Activated CD4-positive, alpha-beta T cell treated with anti-CD3 and anti-CD28 coated beads, Interleukin-2, Interleukin-4, amounts not matched to agents 100 ng/mL and 50 ng/mL, durations not matched to agents 16 hours and 8 hours (primary cell): ENCODE results near the gene NEK4.
"Not testable (repeated sequence)": the region's sequence is repeated elsewhere in the genome, so short reads cannot be mapped to it uniquely, and the experiment has no call there.

Source experiments
- DNase-seq: peaks from one replicate; pipeline ENCODE4 v3.0.0-alpha.2; 2020; ENCODE audit warnings: low spot score

The NEK4 gene

GRCh38 chr3:52731590-52731989, 39.1 kb downstream of the NEK4 start:
- DNase-seq: no peak

- DNase-seq: no peak
Observed at GRCh38 chr3:52730681-52731080, 40.1 kb downstream of the NEK4 start.

GRCh38 chr3:52728753-52729152, 42.0 kb downstream of the NEK4 start:
- not testable (repeated sequence) for DNase-seq

GRCh38 chr3:52724511-52724910, 46.2 kb downstream of the NEK4 start:
- no peak for DNase-seq

- DNase-seq: no peak
Observed at GRCh38 chr3:52723935-52724334, 46.8 kb downstream of the NEK4 start.

- DNase-seq: no peak
Observed at GRCh38 chr3:52722491-52722890, 48.2 kb downstream of the NEK4 start.

- DNase-seq: no peak
Observed at GRCh38 chr3:52721730-52722008, 49.1 kb downstream of the NEK4 start.

- DNase-seq: peak; percentile 30
Observed at GRCh38 chr3:52721002-52721729, 49.6 kb downstream of the NEK4 start.

GRCh38 chr3:52719618-52720017, 51.1 kb downstream of the NEK4 start:
- DNase-seq: no peak

GRCh38 chr3:52715714-52716305, 54.9 kb downstream of the NEK4 start:
- no peak for DNase-seq

- DNase-seq: no peak
Observed at GRCh38 chr3:52714335-52715302, 56.1 kb downstream of the NEK4 start.

GRCh38 chr3:52712291-52713212, 58.2 kb downstream of the NEK4 start:
- DNase-seq: no peak

GRCh38 chr3:52710512-52710911, 60.2 kb downstream of the NEK4 start:
- no peak for DNase-seq

GRCh38 chr3:52707585-52707984, 63.2 kb downstream of the NEK4 start:
- no peak for DNase-seq

GRCh38 chr3:52705688-52706686, 64.8 kb downstream of the NEK4 start, which contains the start of the genes GLT8D1 and SPCS1:
TSS of gene GLT8D1 (minus strand) at chr3:52705791. CDS start at chr3:52700460, 5,331 bp downstream.
TSS of gene SPCS1 (plus strand) at chr3:52706106. CDS start at chr3:52706247, 141 bp downstream.
- peak; percentile 80 for DNase-seq

GRCh38 chr3:52705438-52705687, 65.4 kb downstream of the NEK4 start:
- DNase-seq: no peak

- no peak for DNase-seq
Observed at GRCh38 chr3:52704611-52705437, 65.9 kb downstream of the NEK4 start.

GRCh38 chr3:52703341-52703740, 67.4 kb downstream of the NEK4 start:
- no peak for DNase-seq

GRCh38 chr3:52697632-52697965, 73.1 kb downstream of the NEK4 start:
- no peak for DNase-seq
